HepG2 (cell line): ENCODE results near the gene PSPH. TPM values are rescaled to one million over a fixed set of nuclear protein-coding genes. Genes with fewer than 3 reads are reported as not detected.
A peak's percentile ranks its signal among the peaks of the same experiment; 100 is the strongest.

ENCODE experiments used
- ARID4A ChIP-seq: sonication (generic); formaldehyde crosslinking; IDR thresholded peaks from 2 replicates; pipeline ENCODE4 v1.5.0; 2020; ENCODE audit warnings: mild to moderate bottlenecking, missing genetic modification reagents, borderline replicate concordance
- CEBPG ChIP-seq: IDR thresholded peaks from 2 replicates; pipeline ENCODE4 v1.6.1; 2016
- CHD4 ChIP-seq: fragments of 200-600 bp; sonication (generic); IDR thresholded peaks from 2 replicates; pipeline ENCODE4 v1.7.0; 2017; ENCODE audit warnings: mild to moderate bottlenecking, low read length, borderline replicate concordance
- DBP ChIP-seq: sonication (generic); formaldehyde crosslinking; IDR thresholded peaks from 2 replicates; pipeline ENCODE4 v1.4.0; 2020; ENCODE audit warnings: missing genetic modification reagents; ENCODE audit errors: not compliant biosample characterization
- ETV5 ChIP-seq: IDR thresholded peaks from 2 replicates; pipeline ENCODE4 v1.6.1; 2018; ENCODE audit warnings: missing biosample characterization, missing genetic modification reagents, inconsistent platforms, borderline replicate concordance
- GPBP1L1 ChIP-seq: sonication (generic); formaldehyde crosslinking; IDR thresholded peaks from 2 replicates; pipeline ENCODE4 v1.5.0; 2020; ENCODE audit warnings: mild to moderate bottlenecking, missing genetic modification reagents
- GRHL1 ChIP-seq: sonication (generic); formaldehyde crosslinking; conservative IDR thresholded peaks from 2 replicates; pipeline ENCODE4 v1.8.0; 2022; ENCODE audit warnings: missing genetic modification reagents
- HOXA5 ChIP-seq: sonication (generic); formaldehyde crosslinking; IDR thresholded peaks from 2 replicates; pipeline ENCODE4 v1.4.0; 2020; ENCODE audit warnings: missing genetic modification reagents
- ISL2 ChIP-seq: sonication (generic); formaldehyde crosslinking; IDR thresholded peaks from 2 replicates; pipeline ENCODE4 v1.5.0; 2020; ENCODE audit warnings: missing genetic modification reagents
- JARID2 ChIP-seq: sonication (generic); formaldehyde crosslinking; IDR thresholded peaks from 2 replicates; pipeline ENCODE4 v1.8.1; 2023; ENCODE audit warnings: missing genetic modification reagents, inconsistent platforms; ENCODE audit not compliant: insufficient replicate concordance
- JUNB ChIP-seq: sonication (generic); formaldehyde crosslinking; IDR thresholded peaks from 2 replicates; pipeline ENCODE4 v1.8.0; 2022; ENCODE audit warnings: missing genetic modification reagents, mild to moderate bottlenecking, borderline replicate concordance
- SP140L ChIP-seq: sonication (generic); formaldehyde crosslinking; IDR thresholded peaks from 2 replicates; pipeline ENCODE4 v1.4.0; 2020; ENCODE audit warnings: missing genetic modification reagents, borderline replicate concordance
- THAP8 ChIP-seq: sonication (generic); formaldehyde crosslinking; IDR thresholded peaks from 2 replicates; pipeline ENCODE4 v1.5.1; 2020; ENCODE audit warnings: missing genetic modification reagents, mild to moderate bottlenecking, borderline replicate concordance
- ZMYM3 ChIP-seq: sonication (generic); formaldehyde crosslinking; IDR thresholded peaks from 2 replicates; pipeline ENCODE4 v1.5.1; 2020; ENCODE audit warnings: mild to moderate bottlenecking, missing genetic modification reagents
- ZNF264 ChIP-seq: sonication (generic); formaldehyde crosslinking; IDR thresholded peaks from 2 replicates; pipeline ENCODE4 v1.4.0; 2020; ENCODE audit warnings: missing genetic modification reagents
- ZNF432 ChIP-seq: sonication (generic); formaldehyde crosslinking; IDR thresholded peaks from 2 replicates; pipeline ENCODE4 v1.5.0; 2020; ENCODE audit warnings: missing genetic modification reagents, mild to moderate bottlenecking, borderline replicate concordance
- ZNF605 ChIP-seq: sonication (generic); formaldehyde crosslinking; IDR thresholded peaks from 2 replicates; pipeline ENCODE4 v1.8.0; 2022; ENCODE audit warnings: mild to moderate bottlenecking, missing genetic modification reagents
- ZNF780A ChIP-seq: sonication (generic); formaldehyde crosslinking; IDR thresholded peaks from 2 replicates; pipeline ENCODE4 v1.8.0; 2022; ENCODE audit warnings: mild to moderate bottlenecking, missing genetic modification reagents, moderate library complexity
- ZSCAN12 ChIP-seq: sonication (generic); formaldehyde crosslinking; IDR thresholded peaks from 2 replicates; pipeline ENCODE4 v1.9.0; 2021; ENCODE audit warnings: mild to moderate bottlenecking, missing genetic modification reagents
- ZSCAN21 ChIP-seq: sonication (generic); formaldehyde crosslinking; IDR thresholded peaks from 2 replicates; pipeline ENCODE4 v1.8.0; 2022; ENCODE audit warnings: mild to moderate bottlenecking, missing genetic modification reagents, moderate library complexity, borderline replicate concordance
- polyA plus RNA-seq, 8 experiments: library from polyadenylated mRNA; depleted of rRNA in 3 of 8; stranded (reverse) in 7 of 8; unstranded in 1 of 8; fragments of >200 nt; fragmentation: Illumina TruSeq in 4 of 8; extraction: Trizol in 4 of 8; gene quantifications; 2 replicates each; pipeline versions ENCODE4 v1.2.1 to v1.2.3, GENCODE V29; 2011 to 2016; ENCODE audit warnings: low read depth in 4 of 8, missing spikeins in 1 of 8, mixed read lengths in 1 of 8; ENCODE audit not compliant: insufficient read depth in 1 of 8
- total RNA-seq, 5 experiments: library from RNA; depleted of rRNA; stranded (reverse); fragments of >200 nt; fragmentation: Illumina TruSeq; extraction: Trizol; gene quantifications; 2 replicates each; pipeline ENCODE4 v1.2.3, GENCODE V29; 2016; ENCODE audit warnings: low read depth in 1 of 5

Gene PSPH
- total and polyA plus RNA-seq, 2 of the 13 experiments (the other 11 are each of a cell fraction or from before 2014, with no cell fraction given): 85.5 to 124 TPM

GRCh38 chr7:56063882-56064625, 12.8 kb upstream of the PSPH start, which contains the start of gene SUMF2 (continued):
- TF ChIP-seq ARID4A (CRISPR knock-in tag) (peak; percentile 92), GPBP1L1 (CRISPR knock-in tag) (no peak), THAP8 (CRISPR knock-in tag) (peak; percentile 83; the same call in 1 of the 2 replicates), DBP (CRISPR knock-in tag) (no peak), HOXA5 (CRISPR knock-in tag) (peak; percentile 72; the same call in 1 of the 2 replicates), ZNF780A (CRISPR knock-in tag) (no peak; the same call in 1 of the 2 replicates), JARID2 (peak; percentile 41), CHD4 (no peak), ISL2 (peak; percentile 79), SP140L (CRISPR knock-in tag) (no peak), ZSCAN21 (CRISPR knock-in tag) (peak; percentile 88), ETV5 (CRISPR knock-in tag) (peak; percentile 53; the same call in 1 of the 2 replicates), ZNF432 (CRISPR knock-in tag) (no peak), JUNB (CRISPR knock-in tag) (no peak), CEBPG (CRISPR knock-in tag) (peak; percentile 85), ZMYM3 (CRISPR knock-in tag) (no peak), ZSCAN12 (CRISPR knock-in tag) (peak; percentile 61; the same call in 1 of the 2 replicates), ZNF605 (peak; percentile 52; the same call in 1 of the 2 replicates), GRHL1 (CRISPR knock-in tag) (no peak), ZNF264 (CRISPR knock-in tag) (peak; percentile 39; the same call in 1 of the 2 replicates)
